SU-DHL-6 (cell line): Measurements from ENCODE around the gene KATNB1.

ENCODE experiments used
- EZH2phosphoT487 ChIP-seq: fragments of 200-600 bp; sonication (generic), shearing (Covaris generic); conservative IDR thresholded peaks from 2 replicates; pipeline ENCODE4 v1.6.1; 2018; ENCODE audit warnings: mild to moderate bottlenecking, antibody characterized with exemption, low read length, moderate library complexity, mixed read lengths
- TF ChIP-seq, protein P1 (sequence below): fragments of 200-600 bp; sonication (generic); IDR thresholded peaks from one replicate; pipeline ENCODE4 v1.5.1; 2017; ENCODE audit warnings: antibody characterized with exemption, mild to moderate bottlenecking, low read length, moderate library complexity; ENCODE audit not compliant: insufficient read depth, poor library complexity, severe bottlenecking

GRCh38 chr16:57758331-57759117, 23.0 kb downstream of the KATNB1 start:
- TF ChIP-seq, protein P1, sequence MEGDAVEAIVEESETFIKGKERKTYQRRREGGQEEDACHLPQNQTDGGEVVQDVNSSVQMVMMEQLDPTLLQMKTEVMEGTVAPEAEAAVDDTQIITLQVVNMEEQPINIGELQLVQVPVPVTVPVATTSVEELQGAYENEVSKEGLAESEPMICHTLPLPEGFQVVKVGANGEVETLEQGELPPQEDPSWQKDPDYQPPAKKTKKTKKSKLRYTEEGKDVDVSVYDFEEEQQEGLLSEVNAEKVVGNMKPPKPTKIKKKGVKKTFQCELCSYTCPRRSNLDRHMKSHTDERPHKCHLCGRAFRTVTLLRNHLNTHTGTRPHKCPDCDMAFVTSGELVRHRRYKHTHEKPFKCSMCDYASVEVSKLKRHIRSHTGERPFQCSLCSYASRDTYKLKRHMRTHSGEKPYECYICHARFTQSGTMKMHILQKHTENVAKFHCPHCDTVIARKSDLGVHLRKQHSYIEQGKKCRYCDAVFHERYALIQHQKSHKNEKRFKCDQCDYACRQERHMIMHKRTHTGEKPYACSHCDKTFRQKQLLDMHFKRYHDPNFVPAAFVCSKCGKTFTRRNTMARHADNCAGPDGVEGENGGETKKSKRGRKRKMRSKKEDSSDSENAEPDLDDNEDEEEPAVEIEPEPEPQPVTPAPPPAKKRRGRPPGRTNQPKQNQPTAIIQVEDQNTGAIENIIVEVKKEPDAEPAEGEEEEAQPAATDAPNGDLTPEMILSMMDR, result no peak
- no peak for TF ChIP-seq EZH2phosphoT487
